Gastroesophageal sphincter (tissue), 4 donors: ENCODE data around the gene SDF4. TPM values are rescaled to one million over a fixed set of nuclear protein-coding genes. Genes with fewer than 3 reads are reported as not detected.

Source experiments
- ATAC-seq: fragments of 150-250 bp; one replicate; pipeline ENCODE4 v1.9.1; 2016; ENCODE audit warnings: mild to moderate bottlenecking, moderate library complexity
- H3K27ac ChIP-seq, 4 donors: fragments of 200-600 bp; sonication (generic) in 3 of 4; 1 replicate in 3 of 4; 2 replicates in 1 of 4; pipeline ENCODE4 v1.5.1; 2016 to 2019
- H3K27me3 ChIP-seq: fragments of 200-600 bp; sonication (generic); one replicate; pipeline ENCODE4 v1.5.1; 2019
- H3K36me3 ChIP-seq, 2 donors: fragments of 200-600 bp; sonication (generic); one replicate each; pipeline ENCODE4 v1.5.1; 2019; ENCODE audit warnings: control low read depth in 1 of 2
- H3K4me1 ChIP-seq, 3 donors: fragments of 200-600 bp; sonication (generic); 1 replicate in 2 of 3; 2 replicates in 1 of 3; pipeline ENCODE4 v1.5.1; 2016 to 2019; ENCODE audit warnings: control low read depth in 2 of 3
- H3K4me3 ChIP-seq, 2 donors: fragments of 200-600 bp; sonication (generic); one replicate each; pipeline ENCODE4 v1.5.1; 2019; ENCODE audit warnings: mild to moderate bottlenecking in 1 of 2, moderate library complexity in 1 of 2
- H3K9me3 ChIP-seq, 3 donors: fragments of 200-600 bp; sonication (generic); one replicate each; pipeline ENCODE4 v1.5.1; 2017 to 2019; ENCODE audit warnings: control low read depth in 2 of 3
- CTCF ChIP-seq, 4 experiments: fragments of 200-600 bp in 2 of 4; fragments of 450-650 bp in 2 of 4; sonication (generic) in 1 of 4; IDR thresholded peaks; one replicate each; pipeline ENCODE4 v1.5.1; 2017 to 2019; ENCODE audit warnings: antibody characterized with exemption in 4 of 4, mild to moderate bottlenecking in 2 of 4, moderate library complexity in 2 of 4
- EP300 ChIP-seq: sonication (generic); formaldehyde crosslinking; IDR thresholded peaks from one replicate; pipeline ENCODE4 v1.6.1; 2017; ENCODE audit warnings: antibody characterized with exemption, mild to moderate bottlenecking
- POLR2A ChIP-seq, 2 donors: fragments of 450-650 bp; IDR thresholded peaks; one replicate each; pipeline ENCODE4 v1.6.1; 2017; ENCODE audit warnings: antibody characterized with exemption in 2 of 2, mild to moderate bottlenecking in 2 of 2, moderate library complexity in 1 of 2
- POLR2AphosphoS5 ChIP-seq: sonication (generic); formaldehyde crosslinking; IDR thresholded peaks from one replicate; pipeline ENCODE4 v1.6.1; 2017; ENCODE audit warnings: antibody characterized with exemption
- WGBS, 2 donors: methylation state at CpG; one replicate each; pipeline ENCODE4 v1.1.5; 2018; ENCODE audit warnings: low coverage in 1 of 2; 5-methylcytosine and 5-hydroxymethylcytosine counted together
- total RNA-seq, 4 donors: library from RNA; depleted of rRNA; stranded (reverse); fragments of >200 nt; gene quantifications; one replicate each; pipeline ENCODE4 v1.1.0, GENCODE V29; 2016

The SDF4 gene
- total RNA-seq, 4 donors from 2014 or later = 84.2 to 115 (median 93.9) TPM

GRCh38 chr1:1245178-1245816 is 13.5 kb upstream of the SDF4 start:
- TF ChIP-seq CTCF (IDR thresholded peaks at IDR 0.05) (no peak), POLR2AphosphoS5 (no peak), EP300 (no peak), POLR2A (IDR thresholded peaks at IDR 0.05) (no peak)
- Histone ChIP-seq H3K4me3 (no peak overlapping the region), H3K4me1 (peaks cover 0 to 16% (median 0%) of the 10 kb centered on the region in 3 donors), H3K27ac (no peak overlapping the region), H3K27me3 (peaks cover 57% of the 10 kb centered on the region), H3K9me3 (no peaks in the 10 kb centered on the region), H3K36me3 (peaks cover 0 to 25% of the 10 kb centered on the region in 2 donors)
- no CpG with 5 or more reads among the region's 23 CpGs for WGBS, 2 donors
- no peak for ATAC-seq

DNA sequence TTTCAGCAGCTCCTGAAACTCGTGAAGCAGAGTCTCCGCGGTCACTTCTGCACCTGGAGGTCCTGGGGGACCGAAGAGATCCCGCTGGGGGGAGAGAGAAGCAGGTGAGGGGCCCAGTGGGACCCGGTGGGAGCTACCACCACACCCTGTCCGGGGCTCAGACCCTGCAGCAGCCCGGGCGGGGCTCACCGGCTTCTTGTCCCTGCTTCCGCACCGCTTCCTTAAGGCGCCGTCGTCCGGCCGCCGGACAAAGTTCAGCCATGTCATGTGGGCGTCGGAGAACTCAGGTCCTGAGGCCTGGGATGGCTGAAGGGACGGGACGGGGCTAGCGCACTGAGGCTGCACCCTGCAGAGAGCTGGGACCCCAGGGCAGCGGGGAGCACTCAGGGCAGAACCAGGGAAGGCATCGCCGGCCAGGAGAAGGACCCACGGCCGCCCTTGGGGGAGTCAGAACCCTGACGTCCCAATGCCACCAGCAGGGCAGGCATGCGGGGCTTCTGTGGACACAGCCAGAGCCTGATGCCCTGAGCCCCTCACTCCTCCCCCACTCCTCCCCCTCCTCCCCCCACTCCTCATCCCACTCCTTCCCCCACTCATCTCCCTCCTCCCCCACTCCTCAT is 12.5 kb upstream of the SDF4 start:
- no peaks in the 10 kb centered on the region for H3K9me3 ChIP-seq
- no peak overlapping the region for H3K4me3 ChIP-seq
- H3K27me3 ChIP-seq = peaks cover 67% of the 10 kb centered on the region
- TF ChIP-seq POLR2A (IDR thresholded peaks at IDR 0.05) = no peak
- no peak for ATAC-seq
- WGBS, 2 donors = 74% methylated on average over 9 of the region's 30 CpGs; no CpG with 5 or more reads in 1 of the 2 donors
- H3K27ac ChIP-seq = no peak overlapping the region
- peaks cover 0 to 25% of the 10 kb centered on the region in 2 donors for H3K36me3 ChIP-seq
- H3K4me1 ChIP-seq = peaks cover 0 to 16% (median 0%) of the 10 kb centered on the region in 3 donors

DNA sequence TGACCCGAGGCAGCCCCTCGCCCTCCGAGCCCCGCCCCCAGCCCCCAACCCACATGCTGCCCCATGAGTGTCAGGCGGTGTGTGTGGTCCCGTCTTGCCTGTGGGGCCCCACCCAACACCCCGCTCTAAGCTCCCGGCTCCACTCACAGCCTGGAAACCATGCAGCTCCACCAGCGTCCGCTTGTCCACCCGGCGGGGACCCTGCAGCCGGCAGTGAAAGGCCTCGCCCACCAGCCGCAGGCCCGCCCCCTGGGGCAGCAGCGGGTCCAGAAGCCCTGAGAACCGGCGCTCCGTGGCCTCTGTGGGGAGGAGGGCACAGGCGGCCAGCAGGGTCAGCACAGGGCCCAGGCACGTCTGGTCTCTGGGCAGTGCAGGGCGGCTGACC is 12.0 kb upstream of the SDF4 start:
- WGBS, 2 donors = no CpG with 5 or more reads among the region's 23 CpGs
- Histone ChIP-seq H3K36me3 (peaks cover 0 to 25% of the 10 kb centered on the region in 2 donors), H3K4me3 (no peak overlapping the region), H3K27ac (no peak overlapping the region), H3K9me3 (no peaks in the 10 kb centered on the region), H3K27me3 (peaks cover 72% of the 10 kb centered on the region), H3K4me1 (peaks cover 0 to 16% (median 0%) of the 10 kb centered on the region in 3 donors)
- no peak for ATAC-seq
- TF ChIP-seq POLR2A (IDR thresholded peaks at IDR 0.05) (no peak), CTCF (IDR thresholded peaks at IDR 0.05) (no peak), POLR2AphosphoS5 (no peak), EP300 (no peak)

DNA sequence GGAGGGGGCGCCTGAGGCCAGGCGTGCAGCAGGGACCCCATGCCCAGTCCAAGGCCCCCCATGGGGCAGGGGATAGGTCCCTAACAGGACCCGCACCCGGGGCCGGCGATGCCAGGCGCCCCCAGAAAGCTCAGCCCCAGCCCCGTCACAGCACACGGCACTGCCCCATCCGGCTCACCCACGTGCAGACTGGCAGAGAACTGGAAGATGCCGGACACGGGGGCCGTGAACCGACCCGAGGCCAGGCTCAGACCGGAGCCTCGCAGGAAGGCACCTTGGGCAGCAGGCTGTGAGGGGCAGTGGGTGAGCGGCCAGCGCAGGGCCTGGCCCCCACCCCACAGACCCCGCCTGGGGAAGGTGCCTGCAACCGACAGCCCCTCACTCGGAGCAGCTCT is 11.5 kb upstream of the SDF4 start:
- Histone ChIP-seq H3K27me3 (peaks cover 73% of the 10 kb centered on the region), H3K27ac (no peak overlapping the region), H3K36me3 (peaks cover 0 to 25% of the 10 kb centered on the region in 2 donors), H3K4me1 (peaks cover 0 to 16% (median 0%) of the 10 kb centered on the region in 3 donors), H3K4me3 (no peak overlapping the region), H3K9me3 (no peaks in the 10 kb centered on the region)
- WGBS, 2 donors = no CpG with 5 or more reads among the region's 23 CpGs
- TF ChIP-seq POLR2AphosphoS5 (no peak), POLR2A (IDR thresholded peaks at IDR 0.05) (no peak), EP300 (no peak), CTCF (IDR thresholded peaks at IDR 0.05) (no peak)
- ATAC-seq = no peak

- Histone ChIP-seq H3K9me3 (no peaks in the 10 kb centered on the region), H3K27me3 (peaks cover 73% of the 10 kb centered on the region), H3K4me3 (no peak overlapping the region), H3K4me1 (peaks cover 0 to 19% (median 4%) of the 10 kb centered on the region in 3 donors), H3K36me3 (peaks cover 0 to 25% of the 10 kb centered on the region in 2 donors), H3K27ac (no peak overlapping the region)
- no peak for TF ChIP-seq CTCF (IDR thresholded peaks at IDR 0.05)
- TF ChIP-seq POLR2AphosphoS5 = no peak
- TF ChIP-seq EP300 = no peak
- TF ChIP-seq POLR2A (IDR thresholded peaks at IDR 0.05) = no peak
- ATAC-seq = no peak
- WGBS, 2 donors = no CpG with 5 or more reads among the region's 41 CpGs
Observed at GRCh38 chr1:1242461-1243265, 10.9 kb upstream of the SDF4 start.
